Neural cell (in vitro differentiated cells): ENCODE results near the gene RSL24D1. TPM values are rescaled to one million over a fixed set of nuclear protein-coding genes. Genes with fewer than 3 reads are reported as not detected.

Source experiments
- H2AFZ ChIP-seq: fragments of 200-600, 300-800 bp; sonication (generic), shearing (Covaris generic); 2 replicates; pipeline ENCODE4 v1.6.0; 2014; ENCODE audit warnings: low read depth, mild to moderate bottlenecking, antibody characterized with exemption, low read length, moderate library complexity
- H3F3A ChIP-seq: fragments of 200-600 bp; shearing (Covaris generic); 2 replicates; pipeline ENCODE4 v1.6.1; 2016; ENCODE audit warnings: mild to moderate bottlenecking, moderate library complexity, mixed read lengths, antibody characterized with exemption, low read length; ENCODE audit not compliant: insufficient read depth, poor library complexity, severe bottlenecking
- H3K27ac ChIP-seq: fragments of 200-600, 300-800 bp; sonication (generic), shearing (Covaris generic); 2 replicates; pipeline ENCODE4 v1.5.1; 2014; ENCODE audit warnings: mild to moderate bottlenecking, low read length, moderate library complexity
- H3K27me3 ChIP-seq: fragments of 300-800, 200-600 bp; sonication (generic), shearing (Covaris generic); 2 replicates; pipeline ENCODE4 v1.6.0; 2014; ENCODE audit warnings: mild to moderate bottlenecking, low read depth, low read length, moderate library complexity; ENCODE audit not compliant: insufficient read depth
- H3K36me3 ChIP-seq: fragments of 300-800, 200-600 bp; sonication (generic), shearing (Covaris generic); 2 replicates; pipeline ENCODE4 v1.5.1; 2014; ENCODE audit warnings: mild to moderate bottlenecking, antibody characterized with exemption, low read length, moderate library complexity; ENCODE audit not compliant: insufficient read depth
- H3K4me2 ChIP-seq: fragments of 300-800, 200-600 bp; sonication (generic), shearing (Covaris generic); 2 replicates; pipeline ENCODE4 v1.6.0; 2014; ENCODE audit warnings: mild to moderate bottlenecking, low read length
- H3K4me3 ChIP-seq: fragments of 300-800, 200-600 bp; sonication (generic), shearing (Covaris generic); 2 replicates; pipeline ENCODE4 v1.5.1; 2014; ENCODE audit warnings: mild to moderate bottlenecking, low read length, moderate library complexity
- H3K79me2 ChIP-seq: fragments of 200-600 bp; shearing (Covaris generic); replicated peaks from 2 replicates; pipeline ENCODE4 v1.6.0; 2014; ENCODE audit warnings: mild to moderate bottlenecking, low read length, moderate library complexity; ENCODE audit not compliant: insufficient read depth
- H3K9ac ChIP-seq: fragments of 300-800, 200-600 bp; sonication (generic), shearing (Covaris generic); 2 replicates; pipeline ENCODE4 v1.6.1; 2016; ENCODE audit warnings: mild to moderate bottlenecking, low read length, mixed read lengths
- H3K9me2 ChIP-seq: fragments of 200-600 bp; shearing (Covaris generic); 2 replicates; pipeline ENCODE4 v1.6.1; 2016; ENCODE audit warnings: mild to moderate bottlenecking, low read length, mixed read lengths; ENCODE audit not compliant: insufficient read depth
- H3K9me3 ChIP-seq: fragments of 200-600, 300-800 bp; sonication (generic), shearing (Covaris generic); 2 replicates; pipeline ENCODE4 v1.6.1; 2016; ENCODE audit warnings: mild to moderate bottlenecking, mixed run types, low read length, moderate library complexity, mixed read lengths
- H4K20me1 ChIP-seq: fragments of 200-600 bp; shearing (Covaris generic); 2 replicates; pipeline ENCODE4 v1.6.1; 2016; ENCODE audit warnings: mild to moderate bottlenecking, mixed run types; ENCODE audit not compliant: insufficient read depth
- CTCF ChIP-seq: fragments of 450-650 bp; IDR thresholded peaks from 2 replicates; pipeline ENCODE4 v1.5.1; 2014; ENCODE audit warnings: antibody characterized with exemption, mild to moderate bottlenecking, moderate library complexity; ENCODE audit not compliant: poor library complexity, severe bottlenecking
- EP300 ChIP-seq: fragments of 450-650 bp; conservative IDR thresholded peaks from 2 replicates; pipeline ENCODE4 v1.6.1; 2014; ENCODE audit warnings: antibody characterized with exemption, mild to moderate bottlenecking, moderate library complexity; ENCODE audit not compliant: poor library complexity, severe bottlenecking
- EZH2 ChIP-seq: fragments of 200-600, 300-800 bp; shearing (Covaris generic), sonication (generic); IDR thresholded peaks from 2 replicates; pipeline ENCODE4 v1.6.1; 2014; ENCODE audit warnings: antibody characterized with exemption, low read length, borderline replicate concordance, mild to moderate bottlenecking; ENCODE audit not compliant: insufficient read depth, poor library complexity, severe bottlenecking
- MXI1 ChIP-seq: fragments of 450-650 bp; conservative IDR thresholded peaks from 2 replicates; pipeline ENCODE4 v1.6.1; 2014; ENCODE audit warnings: antibody characterized with exemption, mild to moderate bottlenecking; ENCODE audit not compliant: poor library complexity, severe bottlenecking
- POLR2AphosphoS5 ChIP-seq: IDR thresholded peaks from 2 replicates; pipeline ENCODE4 v1.6.1; 2012
- RAD21 ChIP-seq: fragments of 450-650 bp; conservative IDR thresholded peaks from 2 replicates; pipeline ENCODE4 v1.6.1; 2014; ENCODE audit warnings: antibody characterized with exemption, mild to moderate bottlenecking, moderate library complexity
- REST ChIP-seq: IDR thresholded peaks from 2 replicates; pipeline ENCODE4 v1.6.1; 2012; ENCODE audit warnings: borderline replicate concordance
- SMC3 ChIP-seq: fragments of 450-650 bp; conservative IDR thresholded peaks from 2 replicates; pipeline ENCODE4 v1.6.1; 2014; ENCODE audit warnings: antibody characterized with exemption, mild to moderate bottlenecking, moderate library complexity; ENCODE audit not compliant: poor library complexity
- TAF1 ChIP-seq: IDR thresholded peaks from 2 replicates; pipeline ENCODE4 v1.6.1; 2012; ENCODE audit warnings: low read depth
- polyA plus RNA-seq: library from polyadenylated mRNA; depleted of rRNA; stranded (reverse); fragments of >200 nt; gene quantifications from 2 replicates; pipeline ENCODE4 v1.2.3, GENCODE V29; 2014

The RSL24D1 gene
- polyA plus RNA-seq, 1 donor from 2014 or later = 227 TPM

GRCh38 chr15:55222588-55222987 is 25.8 kb upstream of the RSL24D1 start:
- no peak for TF ChIP-seq MXI1
- TF ChIP-seq POLR2AphosphoS5 = no peak
- TF ChIP-seq EZH2 = no peak
- TF ChIP-seq TAF1 = no peak
- no peak for TF ChIP-seq REST
- TF ChIP-seq EP300 = no peak
- TF ChIP-seq RAD21 = no peak
- no peak for TF ChIP-seq SMC3
- TF ChIP-seq CTCF = no peak
- no peak overlapping the region for H3K9ac ChIP-seq
- no peaks in the 10 kb centered on the region for H3K36me3 ChIP-seq
- no peaks in the 10 kb centered on the region for H3F3A ChIP-seq
- H3K4me3 ChIP-seq = no peak overlapping the region
- H3K9me3 ChIP-seq = no peaks in the 10 kb centered on the region
- no peaks in the 10 kb centered on the region for H3K27me3 ChIP-seq
- H4K20me1 ChIP-seq = no peaks in the 10 kb centered on the region
- H3K79me2 ChIP-seq = no peaks in the 10 kb centered on the region
- H2AFZ ChIP-seq = no peak overlapping the region
- no peak overlapping the region for H3K4me2 ChIP-seq
- H3K27ac ChIP-seq = no peak overlapping the region
- no peaks in the 10 kb centered on the region for H3K9me2 ChIP-seq

GRCh38 chr15:55221090-55222011 is 24.6 kb upstream of the RSL24D1 start:
- no peaks in the 10 kb centered on the region for H3K27me3 ChIP-seq
- H3F3A ChIP-seq = no peaks in the 10 kb centered on the region
- no peaks in the 10 kb centered on the region for H4K20me1 ChIP-seq
- no peak overlapping the region for H3K9ac ChIP-seq
- no peak overlapping the region for H3K4me3 ChIP-seq
- TF ChIP-seq REST = no peak
- no peak for TF ChIP-seq RAD21
- no peak for TF ChIP-seq EZH2
- TF ChIP-seq POLR2AphosphoS5 = no peak
- TF ChIP-seq CTCF = no peak
- no peak for TF ChIP-seq EP300
- no peak for TF ChIP-seq SMC3
- no peak for TF ChIP-seq MXI1
- no peak for TF ChIP-seq TAF1
- H3K27ac ChIP-seq = no peak overlapping the region
- no peaks in the 10 kb centered on the region for H3K9me2 ChIP-seq
- H3K9me3 ChIP-seq = no peaks in the 10 kb centered on the region
- H2AFZ ChIP-seq = no peak overlapping the region
- H3K4me2 ChIP-seq = no peak overlapping the region
- H3K79me2 ChIP-seq = no peaks in the 10 kb centered on the region
- H3K36me3 ChIP-seq = no peaks in the 10 kb centered on the region
